Testis (tissue), 3 donors: Measurements from ENCODE around the gene TCF7L2. TPM values are rescaled to one million over a fixed set of nuclear protein-coding genes. Genes with fewer than 3 reads are reported as not detected.

Experiments
- DNase-seq: peaks from one replicate; pipeline ENCODE4 v3.0.0-alpha.2; 2019
- H3K27ac ChIP-seq, 2 donors: fragments of 200-600 bp; sonication (generic); one replicate each; pipeline ENCODE4 v1.5.1; 2019
- H3K27me3 ChIP-seq: fragments of 200-600 bp; sonication (generic); one replicate; pipeline ENCODE4 v1.5.1; 2019
- H3K36me3 ChIP-seq: fragments of 200-600 bp; sonication (generic); one replicate; pipeline ENCODE4 v1.5.1; 2017; ENCODE audit warnings: low read depth; ENCODE audit errors: missing control alignments
- H3K4me1 ChIP-seq: fragments of 200-600 bp; sonication (generic); one replicate; pipeline ENCODE4 v1.5.1; 2019
- H3K4me3 ChIP-seq, 2 donors: fragments of 200-600 bp; sonication (generic); one replicate each; pipeline ENCODE4 v1.5.1; 2017 to 2019
- H3K9me3 ChIP-seq: fragments of 200-600 bp; sonication (generic); one replicate; pipeline ENCODE4 v1.5.1; 2017
- POLR2A ChIP-seq: fragments of 450-650 bp; IDR thresholded peaks from one replicate; pipeline ENCODE4 v1.6.1; 2017; ENCODE audit warnings: antibody characterized with exemption, mild to moderate bottlenecking, moderate library complexity
- WGBS, 2 donors: methylation state at CpG; one replicate each; pipeline ENCODE4 v1.1.5; 2018; 5-methylcytosine and 5-hydroxymethylcytosine counted together
- intact Hi-C: fragments of 100-400 bp; cut with DNase I; formaldehyde crosslinking; loops from one replicate; pipeline ENCODE4 v1.15.1; 2023; ENCODE audit warnings: low total_unique reads
- polyA plus RNA-seq: library from polyadenylated mRNA; stranded (reverse); fragments of 350-450 nt; fragmentation: Illumina TruSeq; extraction: RNeasy Lipid Tissue Mini Kit (QIAGEN cat#74804); gene quantifications from one replicate; pipeline ENCODE4 v1.2.3, GENCODE V29; 2014; ENCODE audit warnings: low read depth, low replicate concordance; ENCODE audit not compliant: insufficient read depth
- total RNA-seq, 2 donors: library from RNA; depleted of rRNA; stranded (reverse); fragments of >200 nt; gene quantifications; one replicate each; pipeline ENCODE4 v1.2.3, GENCODE V29; 2016
- TF ChIP-seq, protein P1 (sequence below), 3 experiments: fragments of 450-650 bp in 2 of 3; fragments of 200-600 bp in 1 of 3; sonication (generic) in 1 of 3; IDR thresholded peaks; one replicate each; pipeline ENCODE4 v1.5.1; 2016 to 2019; ENCODE audit warnings: antibody characterized with exemption in 3 of 3, mild to moderate bottlenecking in 2 of 3, moderate library complexity in 1 of 3

The TCF7L2 gene
- total and polyA plus RNA-seq, 3 donors from 2014 or later, result 18.5 to 25.4 (median 23.3) TPM

GRCh38 chr10:113142601-113143362, 192.7 kb downstream of the TCF7L2 start:
- no peaks in the 10 kb centered on the region for H3K36me3 ChIP-seq
- no peaks in the 10 kb centered on the region for H3K27me3 ChIP-seq
- no peaks in the 10 kb centered on the region for H3K4me1 ChIP-seq
- H3K27ac ChIP-seq, result no peak overlapping the region
- no peak overlapping the region for H3K4me3 ChIP-seq
- H3K9me3 ChIP-seq, result no peaks in the 10 kb centered on the region
- 82 to 85% methylated on average over 22 of the region's 22 CpGs for WGBS, 2 donors
- TF ChIP-seq, protein P1, sequence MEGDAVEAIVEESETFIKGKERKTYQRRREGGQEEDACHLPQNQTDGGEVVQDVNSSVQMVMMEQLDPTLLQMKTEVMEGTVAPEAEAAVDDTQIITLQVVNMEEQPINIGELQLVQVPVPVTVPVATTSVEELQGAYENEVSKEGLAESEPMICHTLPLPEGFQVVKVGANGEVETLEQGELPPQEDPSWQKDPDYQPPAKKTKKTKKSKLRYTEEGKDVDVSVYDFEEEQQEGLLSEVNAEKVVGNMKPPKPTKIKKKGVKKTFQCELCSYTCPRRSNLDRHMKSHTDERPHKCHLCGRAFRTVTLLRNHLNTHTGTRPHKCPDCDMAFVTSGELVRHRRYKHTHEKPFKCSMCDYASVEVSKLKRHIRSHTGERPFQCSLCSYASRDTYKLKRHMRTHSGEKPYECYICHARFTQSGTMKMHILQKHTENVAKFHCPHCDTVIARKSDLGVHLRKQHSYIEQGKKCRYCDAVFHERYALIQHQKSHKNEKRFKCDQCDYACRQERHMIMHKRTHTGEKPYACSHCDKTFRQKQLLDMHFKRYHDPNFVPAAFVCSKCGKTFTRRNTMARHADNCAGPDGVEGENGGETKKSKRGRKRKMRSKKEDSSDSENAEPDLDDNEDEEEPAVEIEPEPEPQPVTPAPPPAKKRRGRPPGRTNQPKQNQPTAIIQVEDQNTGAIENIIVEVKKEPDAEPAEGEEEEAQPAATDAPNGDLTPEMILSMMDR (IDR thresholded peaks at IDR 0.05), result no peak
- no peak for TF ChIP-seq POLR2A
- intact Hi-C loops, result no loop called here
- DNase-seq, result no peak

GRCh38 chr10:113144576-113144975, 194.5 kb downstream of the TCF7L2 start:
- intact Hi-C loops, result no loop called here
- WGBS, 2 donors, result 94 to 97% methylated on average over 5 of the region's 5 CpGs
- TF ChIP-seq, protein P1 (IDR thresholded peaks at IDR 0.05), result no peak
- no peak for TF ChIP-seq POLR2A
- no peaks in the 10 kb centered on the region for H3K36me3 ChIP-seq
- no peak overlapping the region for H3K27ac ChIP-seq
- no peaks in the 10 kb centered on the region for H3K9me3 ChIP-seq
- no peak for DNase-seq
- H3K4me1 ChIP-seq, result no peaks in the 10 kb centered on the region
- no peak overlapping the region for H3K4me3 ChIP-seq
- no peaks in the 10 kb centered on the region for H3K27me3 ChIP-seq

- intact Hi-C loops, result no loop called here
- H3K27ac ChIP-seq, result no peak overlapping the region
- TF ChIP-seq, protein P1 (IDR thresholded peaks at IDR 0.05), result no peak
- TF ChIP-seq POLR2A, result no peak
- no peaks in the 10 kb centered on the region for H3K36me3 ChIP-seq
- WGBS, 2 donors, result 81 to 83% methylated on average over 11 of the region's 11 CpGs
- no peak for DNase-seq
- no peak overlapping the region for H3K4me3 ChIP-seq
- H3K4me1 ChIP-seq, result no peaks in the 10 kb centered on the region
- H3K27me3 ChIP-seq, result no peaks in the 10 kb centered on the region
- no peaks in the 10 kb centered on the region for H3K9me3 ChIP-seq
These were observed 198.2 kb downstream of the TCF7L2 start for GRCh38 chr10:113148071-113148825.

- no peak for DNase-seq
- WGBS, 2 donors, result 79% methylated on average over 4 of the region's 4 CpGs
- intact Hi-C loops, result no loop called here
- TF ChIP-seq POLR2A, result no peak
- TF ChIP-seq, protein P1 (IDR thresholded peaks at IDR 0.05), result no peak
- Histone ChIP-seq H3K4me1 (no peaks in the 10 kb centered on the region), H3K36me3 (no peaks in the 10 kb centered on the region), H3K27ac (no peak overlapping the region), H3K4me3 (no peak overlapping the region), H3K9me3 (no peaks in the 10 kb centered on the region), H3K27me3 (no peaks in the 10 kb centered on the region)
These were observed 198.9 kb downstream of the TCF7L2 start for GRCh38 chr10:113148901-113149300.
